ENCODE measurements around the gene PRR4.

PRR4 gene

GRCh38 chr12:10891937-10892336 lies 42.7 kb upstream of the PRR4 start:
- Histone ChIP-seq H3K4me3 (ENCODE audit: low read depth, low read length) (no peak overlapping the region), H3K27ac (ENCODE audit: extremely low read depth, low read depth, low read length) (no peak overlapping the region), H3K36me3 (ENCODE audit: control insufficient read depth in 2 of 2, insufficient read depth in 1 of 2, low read length in 2 of 2) (no peaks in the 10 kb centered on the region), H3K9me3 (ENCODE audit: control insufficient read depth, insufficient read depth, low read depth, low read length) (no peaks in the 10 kb centered on the region), H3K4me1 (ENCODE audit: control insufficient read depth, insufficient read depth, low read length) (no peaks in the 10 kb centered on the region)
- no peak for TF ChIP-seq ZNF37A (tag by site-specific recombination; IDR thresholded peaks at IDR 0.05)
- no peak for TF ChIP-seq ZNF121 (tag by site-specific recombination; IDR thresholded peaks at IDR 0.05)
- no peak for TF ChIP-seq SCRT2 (tag by site-specific recombination; IDR thresholded peaks at IDR 0.05)
- no peak for TF ChIP-seq GFI1B (tag by site-specific recombination; IDR thresholded peaks at IDR 0.05)
- no peak for TF ChIP-seq ZNF114 (tag by site-specific recombination; IDR thresholded peaks at IDR 0.05)
- TF ChIP-seq ZNF529 (tag by site-specific recombination; IDR thresholded peaks at IDR 0.05; ENCODE audit: insufficient replicate concordance), result no peak
- no peak for TF ChIP-seq ZNF660 (tag by site-specific recombination; IDR thresholded peaks at IDR 0.05)
- no peak for TF ChIP-seq PRDM10 (tag by site-specific recombination; IDR thresholded peaks at IDR 0.05)
- no peak for TF ChIP-seq ZNF518A (tag by site-specific recombination; conservative IDR thresholded peaks at IDR 0.05; ENCODE audit: low read depth)
- TF ChIP-seq ZNF311 (tag by site-specific recombination; IDR thresholded peaks at IDR 0.05; ENCODE audit: borderline replicate concordance), result no peak
- TF ChIP-seq ZNF157 (tag by site-specific recombination; IDR thresholded peaks at IDR 0.05), result no peak
- no peak for TF ChIP-seq ZSCAN16 (tag by site-specific recombination; IDR thresholded peaks at IDR 0.05)
- no peak for TF ChIP-seq ZEB2 (tag by site-specific recombination; IDR thresholded peaks at IDR 0.05)
- POLR2A ChIA-PET, result no interaction called here
- CTCF ChIA-PET, result no interaction called here

DNA sequence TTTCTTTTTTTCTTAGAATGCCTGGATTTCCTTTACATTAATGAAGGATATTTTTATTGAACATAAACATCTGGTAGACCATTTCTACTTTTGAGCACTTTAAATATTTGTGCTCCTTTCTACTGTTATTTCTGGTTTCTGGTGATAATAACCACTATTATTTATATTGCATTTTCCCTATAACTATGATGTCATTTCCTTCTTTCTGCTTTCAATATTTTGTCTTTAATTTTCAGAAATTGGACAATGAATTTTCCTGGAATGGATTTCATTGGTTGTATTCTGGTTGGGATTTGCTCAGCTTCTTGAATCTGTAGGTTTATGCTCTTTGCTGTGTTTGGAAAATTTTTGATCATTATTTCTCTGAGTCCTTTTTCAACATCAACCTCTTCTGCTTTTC lies 40.0 kb upstream of the PRR4 start:
- H3K27ac ChIP-seq (ENCODE audit: extremely low read depth, low read depth, low read length), result no peak overlapping the region
- H3K4me1 ChIP-seq (ENCODE audit: control insufficient read depth, insufficient read depth, low read length), result no peaks in the 10 kb centered on the region
- TF ChIP-seq BCL6B (tag by site-specific recombination; IDR thresholded peaks at IDR 0.05), result no peak
- TF ChIP-seq, protein P1, sequence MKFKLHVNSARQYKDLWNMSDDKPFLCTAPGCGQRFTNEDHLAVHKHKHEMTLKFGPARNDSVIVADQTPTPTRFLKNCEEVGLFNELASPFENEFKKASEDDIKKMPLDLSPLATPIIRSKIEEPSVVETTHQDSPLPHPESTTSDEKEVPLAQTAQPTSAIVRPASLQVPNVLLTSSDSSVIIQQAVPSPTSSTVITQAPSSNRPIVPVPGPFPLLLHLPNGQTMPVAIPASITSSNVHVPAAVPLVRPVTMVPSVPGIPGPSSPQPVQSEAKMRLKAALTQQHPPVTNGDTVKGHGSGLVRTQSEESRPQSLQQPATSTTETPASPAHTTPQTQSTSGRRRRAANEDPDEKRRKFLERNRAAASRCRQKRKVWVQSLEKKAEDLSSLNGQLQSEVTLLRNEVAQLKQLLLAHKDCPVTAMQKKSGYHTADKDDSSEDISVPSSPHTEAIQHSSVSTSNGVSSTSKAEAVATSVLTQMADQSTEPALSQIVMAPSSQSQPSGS (tag by site-specific recombination; IDR thresholded peaks at IDR 0.05; ENCODE audit: low read depth), result peak; percentile 58; the same call in 1 of the 2 replicates
- ChIA-PET CTCF (no interaction called here), POLR2A (no interaction called here)
- no peaks in the 10 kb centered on the region for H3K36me3 ChIP-seq (ENCODE audit: control insufficient read depth in 2 of 2, insufficient read depth in 1 of 2, low read length in 2 of 2)
- no peaks in the 10 kb centered on the region for H3K9me3 ChIP-seq (ENCODE audit: control insufficient read depth, insufficient read depth, low read depth, low read length)
- no peak overlapping the region for H3K4me3 ChIP-seq (ENCODE audit: low read depth, low read length)

Data from HEK293 (cell line).